D341Med (cell line): ENCODE data around the gene PIGH.
"Not testable (repeated sequence)": the region's sequence is repeated elsewhere in the genome, so short reads cannot be mapped to it uniquely, and the experiment has no call there.

Experiments used
- DNase-seq: peaks from one replicate; pipeline ENCODE4 v3.0.0; 2012; ENCODE audit warnings: low spot score

Gene PIGH

DNA sequence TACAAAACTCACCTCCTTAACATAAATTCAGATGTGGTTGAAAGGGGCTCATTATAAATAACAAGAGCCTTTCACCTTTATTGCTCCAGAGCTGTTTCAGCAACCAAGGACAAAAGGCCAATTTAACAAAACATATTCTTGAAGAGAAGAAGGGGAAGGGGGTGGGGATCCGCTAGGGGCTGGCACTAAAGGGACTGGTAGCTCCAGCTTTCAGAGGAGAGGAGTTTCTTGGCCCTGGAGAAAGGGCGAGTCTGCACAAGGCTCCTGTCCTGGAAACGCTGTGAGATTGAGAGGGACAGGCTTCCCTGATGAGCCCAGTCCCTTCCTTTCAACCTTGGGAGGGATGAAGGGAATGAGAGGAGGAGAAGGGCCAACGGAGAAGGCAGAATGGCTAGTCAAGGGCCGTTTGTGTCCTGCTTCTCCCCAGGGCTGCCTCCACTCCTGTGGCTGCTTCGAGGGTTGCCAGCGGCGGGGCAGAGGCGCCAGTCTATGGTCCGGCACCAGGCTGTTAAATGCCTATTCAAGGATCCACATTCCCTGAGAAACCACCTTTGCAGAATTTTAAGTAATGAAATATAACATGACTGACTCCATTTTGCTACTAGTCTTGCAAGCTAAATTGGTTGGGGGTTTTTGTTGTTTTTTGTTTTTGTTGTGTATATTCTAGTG is 9.7 kb upstream of the PIGH start:
- no peak for DNase-seq

DNA sequence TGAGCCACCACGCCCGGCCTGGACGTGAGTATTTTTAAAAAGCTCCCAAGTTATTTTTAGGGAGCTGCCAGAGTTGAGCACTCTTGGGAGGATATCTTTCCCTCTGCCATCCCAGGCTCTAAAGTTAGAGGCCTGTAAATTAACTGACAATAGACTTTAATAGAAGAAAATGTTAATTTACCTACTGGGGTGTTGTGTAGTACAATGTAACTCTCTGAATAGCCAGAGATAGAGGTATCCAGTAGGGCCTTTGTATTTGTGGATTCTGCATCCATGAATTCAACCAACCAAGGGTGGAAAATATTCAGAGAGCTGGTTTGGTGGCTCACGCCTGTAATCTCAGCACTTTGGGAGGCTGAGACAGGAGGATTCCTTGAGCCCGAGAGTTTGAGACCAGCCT is 7.6 kb upstream of the PIGH start:
- DNase-seq = no peak

DNA sequence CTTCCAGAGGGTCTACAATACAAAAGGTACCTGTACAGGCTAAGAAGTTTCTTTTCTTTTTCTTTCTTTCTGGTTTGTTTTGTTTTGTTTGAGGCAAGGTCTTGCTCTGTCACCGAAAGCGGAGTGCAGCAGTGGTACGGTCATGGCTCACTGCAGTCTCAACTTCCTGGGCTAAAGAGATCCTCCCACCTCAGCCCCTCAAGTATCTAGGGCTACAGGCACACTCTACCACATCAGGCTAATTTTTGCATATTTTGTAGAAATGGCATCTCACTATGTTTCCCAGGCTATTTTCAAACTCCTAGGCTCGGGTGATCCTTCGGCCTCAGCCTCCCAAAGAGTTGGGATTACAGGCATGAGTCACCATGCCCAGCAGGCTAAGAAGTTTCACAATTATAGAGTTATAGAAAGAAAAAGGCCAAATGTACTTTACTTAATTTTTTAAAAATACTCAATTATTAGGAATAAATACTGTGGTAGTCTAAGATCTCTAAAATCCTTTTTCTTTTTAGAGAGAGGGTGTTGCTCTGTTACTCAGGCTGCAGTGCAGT is 3.0 kb upstream of the PIGH start:
- no peak for DNase-seq

DNA sequence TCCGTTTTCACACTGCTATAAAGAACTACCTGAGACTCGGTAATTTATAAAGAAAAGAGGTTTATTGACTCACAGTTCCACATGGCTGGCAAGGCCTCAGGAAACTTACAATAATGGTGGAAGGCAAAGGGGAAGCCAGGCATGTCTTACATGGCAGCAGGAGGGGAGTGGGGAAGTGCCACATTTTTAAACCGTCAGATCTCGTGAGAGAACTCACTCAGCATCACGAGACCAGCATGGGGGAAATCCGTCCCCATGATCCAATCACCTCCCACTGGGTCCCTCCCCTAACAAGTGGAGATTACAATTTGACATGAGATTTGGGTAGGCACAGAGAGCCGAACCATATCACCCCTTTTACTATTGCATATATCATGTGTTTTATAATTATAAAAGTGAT is 2.0 kb upstream of the PIGH start:
- DNase-seq = no peak

DNA sequence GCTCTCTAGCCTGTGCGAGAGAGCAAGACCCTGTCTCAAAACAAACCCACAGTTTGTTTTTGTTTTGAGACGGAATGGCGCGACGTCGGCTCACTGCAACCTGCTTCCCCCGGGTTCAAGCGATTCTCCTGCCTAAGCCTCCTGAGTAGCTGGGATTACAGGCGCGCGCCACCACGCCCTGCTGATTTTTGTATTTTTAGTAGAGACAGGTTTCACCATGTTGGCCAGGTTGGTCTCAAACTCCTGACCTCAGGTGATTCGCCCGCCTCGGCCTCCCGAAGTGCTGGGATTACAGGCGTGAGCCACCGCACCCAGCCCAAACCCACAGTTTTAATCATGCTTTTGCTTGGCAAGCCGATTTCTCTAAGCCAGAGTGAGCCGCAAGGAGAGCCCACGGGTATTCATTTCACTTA is 500 bp upstream of the PIGH start:
- DNase-seq = not testable (repeated sequence)

DNA sequence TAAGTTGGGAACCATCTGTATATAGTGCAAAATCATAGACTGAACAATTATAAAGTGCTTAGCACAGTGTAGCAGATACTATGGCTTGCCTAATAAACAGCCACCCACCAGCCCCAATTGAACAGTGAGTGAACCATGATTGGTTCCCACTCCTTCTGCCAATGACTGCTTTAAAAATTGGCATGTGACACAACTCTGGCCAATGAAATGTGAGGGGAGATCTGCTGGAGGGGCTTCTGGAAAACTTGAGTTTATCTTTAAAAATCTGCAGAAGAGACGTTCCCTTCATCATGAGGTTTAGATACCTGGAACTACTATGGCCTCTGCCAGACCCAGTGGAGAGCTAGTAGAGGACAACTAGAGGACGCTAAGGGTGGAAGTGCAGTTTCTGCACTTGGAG is 4.7 kb downstream of the PIGH start:
- no peak for DNase-seq

DNA sequence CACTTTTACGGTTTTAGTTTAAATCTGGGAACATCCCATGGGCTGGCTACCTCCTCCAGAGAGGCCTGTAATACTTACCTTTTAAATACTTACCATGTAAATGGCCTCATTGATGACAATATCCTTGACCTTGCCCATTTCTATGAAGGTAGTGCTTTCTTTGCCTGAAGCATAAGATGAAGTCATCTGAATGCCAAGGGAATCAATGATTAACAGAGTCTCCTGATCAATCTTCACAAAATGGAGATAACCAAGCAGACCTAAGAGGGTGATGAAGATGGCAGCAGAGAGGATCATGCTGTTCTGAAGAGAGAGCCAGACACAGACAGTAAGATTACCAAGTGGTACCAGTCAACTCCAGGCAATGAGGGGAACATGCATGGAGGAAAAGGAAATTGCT is 6.4 kb downstream of the PIGH start:
- DNase-seq = not testable (repeated sequence)

DNA sequence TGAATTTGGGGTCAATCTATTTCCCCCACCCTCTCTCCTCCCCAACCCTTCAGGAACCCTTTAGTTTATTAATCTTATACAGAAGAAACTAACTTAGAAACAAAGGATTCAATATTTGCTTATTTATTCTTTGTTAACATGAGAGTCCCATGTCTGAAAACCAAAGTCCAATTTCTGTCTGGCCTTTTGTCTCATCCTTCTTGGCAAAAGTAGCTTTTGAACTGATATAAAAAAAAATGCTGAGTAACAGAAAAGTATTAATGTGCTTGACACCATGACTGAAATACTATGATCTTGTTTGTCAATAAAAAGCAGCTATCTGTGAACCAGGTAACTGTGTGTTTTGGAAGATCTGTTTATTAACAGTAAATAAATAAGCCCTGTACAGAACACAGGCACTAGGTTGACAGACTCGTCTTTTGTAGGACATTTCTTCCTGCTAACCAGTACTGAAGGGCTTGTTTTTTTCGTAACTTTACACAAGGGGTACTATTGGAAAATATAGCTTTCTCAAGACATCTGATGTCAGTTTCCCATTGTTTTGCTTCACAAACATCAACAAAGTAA is 10.8 kb downstream of the PIGH start:
- no peak for DNase-seq

DNA sequence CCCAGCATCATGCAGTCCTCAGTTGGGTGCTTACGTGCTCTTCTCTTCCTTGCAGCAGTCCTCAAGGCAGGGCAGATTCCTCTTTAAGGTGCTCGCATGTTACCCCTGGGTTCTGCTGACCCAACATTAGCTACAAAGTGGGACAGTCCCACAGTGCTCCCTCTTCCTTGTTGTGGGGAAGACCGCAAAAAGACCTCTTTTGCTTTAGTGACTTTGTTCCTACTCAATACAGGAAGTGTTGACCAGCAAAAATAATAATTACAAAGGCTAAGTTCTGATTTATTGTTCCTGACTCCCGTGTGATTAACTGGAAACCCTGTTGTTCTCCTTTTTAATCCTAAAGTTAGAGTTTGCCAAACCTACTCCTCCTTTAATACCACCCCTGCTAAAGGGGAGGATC is 13.7 kb downstream of the PIGH start:
- DNase-seq = no peak

DNA sequence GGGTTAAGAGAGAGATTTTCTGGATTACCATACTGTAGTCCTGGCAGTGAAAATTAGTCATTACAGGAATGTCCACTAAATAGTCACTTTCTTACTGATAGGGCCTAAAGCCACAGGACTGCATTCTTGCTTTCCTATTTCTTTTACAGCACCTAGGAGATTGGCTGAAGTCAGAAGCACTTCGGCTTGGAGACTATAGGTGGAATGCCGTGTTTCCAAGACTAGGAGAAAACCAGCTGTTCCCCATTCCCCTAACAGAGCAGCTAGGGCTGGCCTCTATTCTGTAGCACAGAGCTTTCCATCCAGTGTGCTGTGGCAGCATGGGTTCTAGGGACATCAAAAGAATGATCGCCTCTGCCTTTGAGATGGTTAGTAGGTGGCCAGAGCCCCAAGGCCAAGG is 15.1 kb downstream of the PIGH start:
- DNase-seq = no peak

DNA sequence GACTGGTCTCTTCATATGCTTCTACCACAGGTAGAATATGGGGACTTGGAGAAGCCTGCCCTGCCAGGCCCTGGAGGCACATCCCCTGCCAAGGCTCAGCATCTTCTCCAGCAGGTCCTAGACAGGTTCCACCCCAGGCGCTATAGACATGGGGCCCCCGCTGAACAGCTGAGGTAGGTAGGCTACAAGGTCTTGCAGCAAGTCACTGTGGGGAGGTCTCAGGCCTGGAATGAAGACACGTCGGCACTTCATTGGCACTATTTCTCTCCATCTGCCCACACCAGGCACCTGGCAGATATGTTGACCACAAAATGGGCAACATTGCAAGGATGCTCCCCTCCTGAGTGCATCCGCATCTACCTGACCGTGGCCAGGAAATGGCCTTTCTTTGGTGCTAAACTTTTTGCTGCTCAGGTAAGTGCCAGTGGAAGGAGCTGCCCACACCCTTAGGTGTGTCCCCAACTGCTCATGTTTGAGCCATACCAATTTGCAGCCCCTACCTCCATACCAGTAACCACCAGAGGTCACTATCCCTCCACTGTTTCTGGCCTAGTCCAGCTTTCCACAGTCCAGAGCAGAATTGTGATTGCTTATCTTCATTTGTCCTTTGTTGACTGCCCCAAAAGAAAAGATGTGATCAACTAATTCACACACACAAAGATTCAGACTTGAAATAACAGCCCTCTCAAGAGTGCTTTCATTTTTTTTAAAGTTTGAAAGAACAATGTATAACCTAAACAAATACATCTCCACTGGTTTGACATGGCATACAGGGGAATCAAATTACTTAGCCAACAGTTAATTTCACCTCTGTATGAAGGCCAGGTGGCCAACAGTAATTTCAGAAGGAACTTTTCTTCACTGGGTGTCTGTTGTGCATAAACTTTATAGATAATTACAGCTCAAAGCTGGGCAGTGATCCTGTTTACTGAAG is 16.1 kb downstream of the PIGH start:
- DNase-seq = peak; percentile 74

DNA sequence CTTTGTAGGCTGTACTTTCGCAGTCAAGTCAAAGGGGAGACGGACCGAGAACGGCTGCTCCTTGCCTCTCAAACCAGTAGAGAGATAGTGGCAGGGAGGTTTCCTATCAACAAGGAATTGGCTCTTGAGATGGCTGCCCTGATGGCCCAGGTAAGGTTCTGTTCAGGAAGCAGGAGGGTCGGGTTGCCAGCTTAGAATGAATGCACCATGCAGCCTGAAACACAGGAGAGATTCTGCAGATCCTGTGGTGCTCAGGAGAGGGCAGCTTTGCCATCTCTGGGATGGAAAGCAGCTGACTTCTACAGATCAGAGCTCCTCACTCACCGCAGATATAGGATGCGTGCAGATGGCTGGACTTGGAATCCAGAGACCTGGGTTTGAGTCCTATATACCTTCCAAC is 18.0 kb downstream of the PIGH start:
- DNase-seq = no peak

DNA sequence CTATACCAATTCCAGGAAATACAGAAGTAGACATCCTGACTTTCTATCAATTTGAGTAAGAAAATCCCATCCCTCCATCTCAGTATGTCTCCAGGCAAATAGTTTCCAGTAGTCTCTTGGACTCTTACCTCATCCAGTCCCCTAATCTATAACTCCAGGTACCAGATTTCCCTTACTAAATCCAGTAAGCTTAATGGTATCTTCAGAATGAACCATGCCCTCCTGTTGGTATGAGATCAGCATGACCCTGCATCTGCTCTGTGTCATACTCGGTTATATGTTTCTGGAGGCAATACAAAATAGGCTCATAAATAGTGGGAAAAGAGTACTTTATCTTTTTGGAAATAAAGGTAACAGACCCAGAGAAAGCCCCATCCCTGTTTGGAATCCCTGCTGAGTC is 18.4 kb downstream of the PIGH start:
- DNase-seq = no peak

DNA sequence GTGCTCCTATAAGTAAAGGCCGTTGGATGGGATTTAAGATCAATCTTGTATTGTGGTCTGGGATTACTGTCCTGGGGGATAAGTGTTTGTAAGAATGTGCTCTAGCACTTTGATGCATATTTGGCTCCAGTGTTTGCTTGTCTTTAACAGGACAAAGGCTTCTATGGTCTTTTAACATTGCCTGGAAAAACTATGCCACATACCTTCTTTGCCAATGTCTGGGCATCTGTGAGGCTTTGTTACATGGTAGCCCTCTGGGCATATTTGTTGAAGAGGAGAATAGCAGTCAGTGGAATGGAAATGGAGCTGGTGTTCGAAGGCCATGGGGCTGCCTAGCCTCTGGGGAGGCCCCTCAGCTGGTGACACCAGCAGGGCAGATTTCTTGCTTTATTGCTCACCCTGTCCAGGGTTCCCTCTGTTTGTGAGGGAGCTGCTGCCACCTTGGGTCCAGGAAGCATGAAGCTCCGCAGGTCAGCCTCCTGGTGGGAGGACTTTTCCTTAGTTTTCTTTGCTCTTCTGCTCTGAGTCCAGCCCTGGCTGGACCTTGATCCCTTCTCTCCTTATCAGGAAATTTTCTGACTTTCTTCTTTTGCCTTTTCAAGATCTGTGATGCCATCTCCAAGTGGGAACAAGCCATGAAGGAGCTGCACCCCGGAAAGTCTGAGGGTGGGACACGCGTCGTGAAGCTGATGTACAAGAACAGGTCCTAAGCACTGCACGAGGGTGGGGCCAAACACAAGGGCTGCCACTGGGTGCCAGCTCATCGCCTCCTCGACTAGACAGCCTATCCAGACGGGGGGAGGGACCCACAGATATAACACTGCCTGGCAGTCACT is 19.5 kb downstream of the PIGH start:
- DNase-seq = no peak

DNA sequence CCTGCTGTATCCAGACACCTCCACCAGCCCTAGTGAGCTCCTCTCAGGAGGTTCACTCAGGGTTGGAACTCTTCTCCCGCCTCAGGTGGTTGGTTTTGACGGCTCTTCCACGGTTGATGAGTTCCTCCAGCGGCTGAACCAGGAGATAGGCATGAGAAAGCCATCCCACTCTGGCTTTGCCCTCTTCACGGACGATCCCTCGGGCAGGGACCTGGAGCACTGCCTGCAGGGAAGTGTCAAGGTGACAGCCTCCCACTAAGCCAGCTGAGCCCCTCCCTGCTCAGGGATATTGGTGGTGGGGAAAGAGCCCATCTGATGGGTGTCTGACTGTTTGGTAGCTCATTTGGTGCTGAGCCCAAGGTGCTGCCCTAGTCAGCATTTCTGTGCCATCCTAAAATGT is 20.4 kb downstream of the PIGH start:
- DNase-seq = no peak

DNA sequence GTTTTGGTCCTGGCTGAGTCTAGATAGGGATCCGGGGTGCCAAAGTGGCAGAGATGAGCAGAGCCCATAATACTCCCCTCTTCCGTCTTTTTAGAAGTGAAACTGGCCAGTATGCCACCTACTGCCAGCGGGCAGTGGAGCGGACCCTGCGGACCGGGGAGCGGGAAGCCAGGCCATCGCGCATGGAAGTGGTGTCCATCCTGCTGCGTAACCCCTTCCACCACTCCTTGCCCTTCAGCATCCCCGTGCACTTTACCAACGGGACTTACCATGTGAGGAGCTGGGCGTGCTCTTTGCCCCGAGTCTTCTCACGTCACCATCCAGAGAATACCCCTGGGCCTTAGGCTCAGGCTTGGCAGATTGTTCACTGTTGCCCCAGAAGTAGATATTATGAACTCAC is 21.0 kb downstream of the PIGH start:
- no peak for DNase-seq

DNA sequence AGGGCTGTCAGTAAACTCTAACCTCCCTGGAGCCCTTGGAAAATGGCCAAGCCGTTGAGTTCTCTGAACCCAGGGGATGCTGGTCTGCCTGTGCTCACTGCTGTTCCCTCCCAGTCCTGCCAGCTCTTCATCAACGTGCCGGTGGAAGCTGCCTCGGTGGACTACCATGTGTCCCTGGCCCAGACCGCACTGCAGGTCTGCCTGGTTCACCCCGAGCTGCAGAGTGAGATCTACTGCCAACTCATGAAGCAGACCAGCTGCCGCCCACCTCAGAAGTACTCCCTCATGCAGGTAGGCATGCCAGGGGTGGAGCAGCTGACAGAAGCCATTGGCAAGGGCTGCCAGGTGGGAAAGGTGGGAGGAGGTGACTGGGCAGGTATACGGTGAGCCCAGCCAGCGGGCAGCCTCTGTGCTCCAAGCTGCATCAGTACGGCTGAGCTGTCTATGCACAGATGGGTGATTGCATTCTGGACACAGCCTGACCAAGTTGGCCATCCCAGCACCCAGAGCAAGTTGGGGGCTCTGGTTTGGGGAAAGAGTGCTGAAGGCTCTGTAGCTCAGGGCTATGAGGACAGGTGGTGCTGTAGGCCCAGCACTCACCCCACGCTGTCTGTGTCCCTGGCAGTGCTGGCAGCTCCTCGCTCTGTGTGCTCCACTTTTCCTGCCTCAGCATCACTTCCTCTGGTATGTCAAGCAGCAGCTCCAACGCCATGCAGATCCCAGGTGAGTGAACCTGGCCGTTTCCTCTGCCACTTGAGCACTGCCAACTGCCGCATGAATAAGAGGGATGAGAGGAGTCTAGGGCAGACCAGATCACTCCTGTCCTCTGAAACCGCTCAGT is 21.9 kb downstream of the PIGH start:
- DNase-seq = no peak

DNA sequence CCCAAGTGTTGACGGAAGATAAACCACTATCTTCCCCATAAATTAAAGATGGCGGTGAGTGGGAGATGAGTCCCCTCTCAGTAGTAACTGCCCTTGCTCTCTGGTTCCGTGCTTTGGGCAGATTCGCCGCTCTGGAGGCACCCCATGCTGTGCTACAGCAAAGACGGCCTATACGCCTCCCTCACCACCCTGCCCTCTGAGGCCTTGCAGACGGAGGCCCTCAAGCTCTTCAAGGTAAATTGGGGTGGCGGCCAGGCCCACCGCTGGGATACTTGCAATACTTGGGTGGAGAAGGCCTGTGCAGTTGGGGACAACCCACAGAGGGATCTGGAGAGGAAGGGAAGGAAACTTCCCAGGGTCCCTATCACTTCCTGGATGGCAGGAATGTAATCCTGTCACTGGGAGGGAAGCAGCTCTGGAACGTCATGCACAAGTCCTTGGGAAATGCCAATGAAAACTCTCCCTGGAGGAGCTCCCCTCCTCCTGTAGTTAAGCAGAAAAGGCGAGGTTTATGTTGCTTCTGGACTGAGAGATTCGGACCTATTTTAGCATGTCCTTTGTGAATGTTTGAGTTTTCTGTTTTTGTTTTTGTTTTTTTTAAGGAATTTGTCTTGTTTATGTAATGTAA is 22.8 kb downstream of the PIGH start:
- DNase-seq = no peak

DNA sequence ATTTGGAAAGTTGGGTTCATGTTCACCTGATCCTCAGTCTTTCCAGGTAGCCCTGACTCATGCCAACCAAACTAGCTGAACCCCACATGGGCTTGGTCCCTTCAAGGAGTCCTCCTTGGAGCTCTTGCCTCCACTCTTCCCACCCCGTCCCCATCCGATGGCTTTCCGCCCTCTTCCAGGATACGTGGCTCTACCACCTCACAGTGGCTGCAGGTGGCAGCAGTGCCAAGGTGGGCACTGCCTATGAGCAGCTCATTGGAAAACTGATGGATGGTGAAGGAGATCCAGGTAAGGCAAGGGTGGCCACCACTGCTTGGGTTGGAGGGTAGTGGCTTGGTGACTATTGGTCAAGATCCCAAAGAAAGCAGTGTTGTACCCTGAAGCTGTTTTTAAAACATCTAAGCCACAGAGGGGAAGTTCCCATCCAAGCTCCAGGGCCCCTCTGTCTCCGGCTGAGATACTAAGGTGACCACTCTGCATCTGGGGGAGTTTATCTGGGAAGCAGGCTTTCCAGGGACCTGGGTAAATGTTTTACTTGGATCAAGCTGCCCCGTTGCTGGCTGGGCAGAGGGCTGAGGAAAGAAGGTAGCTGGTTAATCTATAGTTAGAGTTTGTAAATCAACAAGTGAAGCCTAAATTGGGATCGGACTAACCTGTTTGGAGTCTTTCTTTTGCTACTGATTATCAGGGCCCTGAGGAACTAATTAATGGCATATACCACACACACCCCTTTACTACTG is 23.7 kb downstream of the PIGH start:
- DNase-seq = no peak

DNA sequence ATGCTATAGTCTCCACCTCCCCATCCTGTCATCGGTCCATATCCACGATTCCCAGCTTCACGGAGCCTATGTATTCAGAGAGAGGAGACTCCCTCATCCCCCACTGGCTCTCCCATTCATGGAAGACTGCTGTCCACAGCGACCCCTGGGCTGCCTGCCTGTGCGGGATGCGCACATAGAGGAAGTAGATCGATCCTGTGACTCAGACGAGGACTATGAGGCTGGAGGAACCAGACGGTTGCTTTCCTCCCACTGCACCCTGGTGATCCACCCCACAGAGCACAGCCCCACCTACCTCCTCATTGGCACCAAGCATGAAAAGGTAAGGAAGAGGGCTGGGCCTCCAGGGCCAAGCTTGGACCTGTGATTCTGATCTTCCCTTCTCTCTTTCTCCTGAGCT is 24.4 kb downstream of the PIGH start:
- no peak for DNase-seq
